ENCODE results near the gene SPRYD4. TPM values are rescaled to one million over a fixed set of nuclear protein-coding genes. Genes with fewer than 3 reads are reported as not detected.
"Not testable (repeated sequence)": the region's sequence is repeated elsewhere in the genome, so short reads cannot be mapped to it uniquely, and the experiment has no call there.

SPRYD4 gene
- polyA plus RNA-seq (2013, experiment 1 of 2), result 1.00 TPM
- polyA plus RNA-seq (2013, experiment 2 of 2), result 0.91 TPM

DNA sequence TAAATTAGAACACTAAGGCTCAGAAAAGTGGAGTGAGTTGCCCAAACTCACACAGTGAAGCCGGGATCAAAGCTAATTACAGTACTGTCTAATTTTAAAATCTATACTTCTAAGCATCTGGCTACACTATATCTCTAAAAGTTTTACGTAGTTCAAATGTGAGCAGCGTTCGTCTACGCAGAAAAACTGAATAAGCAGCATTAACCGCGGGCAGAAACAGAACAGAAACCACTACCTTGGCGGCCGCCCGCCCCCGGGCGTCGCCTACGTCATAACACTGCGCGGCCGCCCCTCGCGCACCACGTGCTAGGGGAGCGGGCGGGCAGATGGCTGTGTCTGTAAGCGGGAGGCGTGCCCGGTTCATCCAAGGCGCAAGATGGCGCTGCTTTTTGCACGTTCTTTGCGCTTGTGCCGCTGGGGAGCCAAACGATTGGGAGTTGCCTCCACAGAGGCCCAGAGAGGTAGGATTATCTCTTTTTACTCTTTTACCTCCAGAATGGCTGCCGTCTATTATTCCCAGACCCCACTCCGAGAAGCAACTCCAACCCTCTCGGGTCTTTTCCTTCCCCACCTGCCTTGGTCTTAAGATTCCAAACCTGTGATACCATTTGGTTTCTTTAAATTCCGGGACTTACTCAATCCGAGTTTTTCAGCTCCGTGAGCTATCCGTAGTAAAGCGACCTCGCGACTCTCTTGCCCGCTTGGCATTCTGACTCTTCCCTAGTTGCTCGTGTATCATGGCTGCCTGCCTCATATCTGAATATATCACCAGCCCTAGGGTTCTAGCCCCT is at the start of gene SPRYD4:
TSS of gene SPRYD4 (plus strand) at position 363 of the 791 bp plus-strand sequence. CDS start at position 377, 14 bp downstream.
- Histone ChIP-seq H3K27ac (ENCODE audit: low read depth, low read length, severe bottlenecking) (peak within 1 kb of the TSS; percentile 57), H3K4me3 (ENCODE audit: extremely low read depth, insufficient read depth, low read length, poor library complexity, severe bottlenecking) (peak within 1 kb of the TSS; percentile 91), H3K9me3 (ENCODE audit: control insufficient read depth, low read length) (no peaks in the 10 kb centered on the region), H3K4me1 (ENCODE audit: control insufficient read depth, insufficient read depth, low read length, poor library complexity, severe bottlenecking) (no peaks in the 10 kb centered on the region), H3K36me3 (ENCODE audit: control insufficient read depth, insufficient read depth, low read length) (peaks cover 18% of the 10 kb centered on the region)
- 1% methylated on average over 35 to 42 of the region's 43 CpGs for WGBS, 2 experiments (ENCODE audit: insufficient coverage in 2 of 2)

DNA sequence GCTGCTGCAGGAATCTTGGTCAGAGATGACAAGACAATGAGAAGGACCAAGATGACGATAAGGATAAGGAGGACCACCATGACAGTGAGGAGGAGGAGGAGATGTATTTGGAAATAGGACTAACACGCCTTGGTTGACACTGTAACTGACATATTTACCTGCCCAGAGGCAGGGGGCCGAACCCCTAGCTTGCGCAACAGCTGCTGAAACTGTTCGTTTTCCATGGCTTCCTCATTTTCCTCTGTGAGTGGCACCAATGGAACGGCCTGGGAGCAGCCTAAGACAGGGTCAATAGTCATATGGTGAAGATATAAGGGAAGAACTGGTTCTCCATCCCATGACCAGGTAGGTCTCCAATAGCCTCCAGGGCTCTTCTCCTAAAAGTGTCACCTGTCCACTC is 48.0 kb upstream of the SPRYD4 start:
- WGBS, 2 experiments (ENCODE audit: insufficient coverage in 2 of 2), result 84 to 96% methylated on average over 2 to 5 of the region's 6 CpGs
- no peaks in the 10 kb centered on the region for H3K4me1 ChIP-seq (ENCODE audit: control insufficient read depth, insufficient read depth, low read length, poor library complexity, severe bottlenecking)
- no peaks in the 10 kb centered on the region for H3K9me3 ChIP-seq (ENCODE audit: control insufficient read depth, low read length)
- peaks cover 88% of the 10 kb centered on the region for H3K36me3 ChIP-seq (ENCODE audit: control insufficient read depth, insufficient read depth, low read length)
- H3K4me3 ChIP-seq (ENCODE audit: extremely low read depth, insufficient read depth, low read length, poor library complexity, severe bottlenecking), result no peak overlapping the region
- H3K27ac ChIP-seq (ENCODE audit: low read depth, low read length, severe bottlenecking), result no peak overlapping the region

DNA sequence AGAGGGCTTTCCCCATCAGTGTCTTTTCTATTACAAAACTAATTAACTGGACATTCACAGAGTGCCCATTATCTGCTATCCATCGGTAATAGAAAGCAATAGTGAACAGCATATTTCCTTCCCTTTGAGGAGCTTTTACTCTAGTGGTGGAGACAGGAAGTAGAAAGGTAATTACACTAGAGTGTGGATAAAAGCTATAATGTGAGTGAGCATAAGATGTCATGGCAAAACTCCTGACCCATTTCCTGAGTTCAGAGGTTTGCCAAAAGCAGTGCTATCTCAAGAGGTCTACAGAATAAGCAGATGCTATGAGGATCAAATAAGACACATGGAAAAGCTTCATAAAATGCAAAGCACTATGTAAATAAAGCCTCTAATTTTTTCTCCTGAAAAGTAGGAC is 43.2 kb upstream of the SPRYD4 start:
- Histone ChIP-seq H3K4me3 (ENCODE audit: extremely low read depth, insufficient read depth, low read length, poor library complexity, severe bottlenecking) (no peak overlapping the region), H3K36me3 (ENCODE audit: control insufficient read depth, insufficient read depth, low read length) (peaks cover 84% of the 10 kb centered on the region), H3K4me1 (ENCODE audit: control insufficient read depth, insufficient read depth, low read length, poor library complexity, severe bottlenecking) (no peaks in the 10 kb centered on the region), H3K9me3 (ENCODE audit: control insufficient read depth, low read length) (no peaks in the 10 kb centered on the region), H3K27ac (ENCODE audit: low read depth, low read length, severe bottlenecking) (no peak overlapping the region)
- no CpG with 5 or more reads among the region's 1 CpG for WGBS, 2 experiments (ENCODE audit: insufficient coverage in 2 of 2)

DNA sequence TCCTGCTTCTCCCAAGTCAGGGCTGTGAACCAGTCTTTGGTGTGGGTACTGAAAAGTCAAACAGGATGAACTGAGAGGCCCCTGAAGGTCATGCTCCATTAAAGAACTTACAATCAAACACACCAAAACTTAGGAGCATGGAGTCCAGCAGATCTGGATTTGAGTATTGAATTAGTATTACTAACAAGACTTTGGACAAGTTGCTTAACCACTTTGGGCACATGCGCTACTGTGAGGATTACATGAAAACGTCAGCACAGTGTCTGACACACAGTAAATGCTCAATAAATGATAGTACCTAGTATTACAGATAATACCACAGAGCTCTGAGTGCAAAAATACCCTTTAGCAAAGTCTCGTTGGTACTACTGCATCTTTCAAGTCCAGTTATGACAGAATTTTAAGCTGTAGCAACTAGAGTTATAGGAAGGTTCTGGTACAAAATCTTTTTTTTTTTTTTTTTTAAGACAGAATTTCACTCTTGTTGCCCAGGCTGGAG is 42.4 kb upstream of the SPRYD4 start:
- WGBS, 2 experiments (ENCODE audit: insufficient coverage in 2 of 2), result no CpG with 5 or more reads among the region's 3 CpGs
- Histone ChIP-seq H3K27ac (ENCODE audit: low read depth, low read length, severe bottlenecking) (no peak overlapping the region), H3K9me3 (ENCODE audit: control insufficient read depth, low read length) (no peaks in the 10 kb centered on the region), H3K36me3 (ENCODE audit: control insufficient read depth, insufficient read depth, low read length) (peaks cover 83% of the 10 kb centered on the region), H3K4me1 (ENCODE audit: control insufficient read depth, insufficient read depth, low read length, poor library complexity, severe bottlenecking) (no peaks in the 10 kb centered on the region), H3K4me3 (ENCODE audit: extremely low read depth, insufficient read depth, low read length, poor library complexity, severe bottlenecking) (no peak overlapping the region)

DNA sequence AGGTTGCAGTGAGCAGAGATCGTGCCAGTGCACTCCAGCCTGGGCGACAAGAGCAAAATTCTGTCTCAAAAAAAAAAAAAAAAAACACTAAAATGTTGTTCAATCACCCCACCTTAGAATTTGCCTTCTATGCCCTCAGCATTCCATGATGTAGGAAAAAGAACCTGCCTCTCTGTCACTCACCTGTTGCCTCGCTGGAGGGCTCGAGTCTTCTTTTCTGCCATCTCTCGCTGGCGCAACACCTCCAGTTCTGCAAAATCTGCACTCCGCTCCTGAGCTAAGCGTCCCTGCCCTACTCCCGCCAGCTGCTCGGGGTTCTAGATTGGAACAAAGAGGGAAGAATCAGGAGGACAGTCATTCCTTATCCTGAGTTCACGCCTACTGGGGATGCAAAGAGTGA is 37.1 kb upstream of the SPRYD4 start:
- H3K9me3 ChIP-seq (ENCODE audit: control insufficient read depth, low read length), result no peaks in the 10 kb centered on the region
- peaks cover 68% of the 10 kb centered on the region for H3K36me3 ChIP-seq (ENCODE audit: control insufficient read depth, insufficient read depth, low read length)
- H3K4me3 ChIP-seq (ENCODE audit: extremely low read depth, insufficient read depth, low read length, poor library complexity, severe bottlenecking), result no peak overlapping the region
- 96 to 97% methylated on average over 9 to 11 of the region's 11 CpGs for WGBS, 2 experiments (ENCODE audit: insufficient coverage in 2 of 2)
- H3K27ac ChIP-seq (ENCODE audit: low read depth, low read length, severe bottlenecking), result no peak overlapping the region
- no peaks in the 10 kb centered on the region for H3K4me1 ChIP-seq (ENCODE audit: control insufficient read depth, insufficient read depth, low read length, poor library complexity, severe bottlenecking)

DNA sequence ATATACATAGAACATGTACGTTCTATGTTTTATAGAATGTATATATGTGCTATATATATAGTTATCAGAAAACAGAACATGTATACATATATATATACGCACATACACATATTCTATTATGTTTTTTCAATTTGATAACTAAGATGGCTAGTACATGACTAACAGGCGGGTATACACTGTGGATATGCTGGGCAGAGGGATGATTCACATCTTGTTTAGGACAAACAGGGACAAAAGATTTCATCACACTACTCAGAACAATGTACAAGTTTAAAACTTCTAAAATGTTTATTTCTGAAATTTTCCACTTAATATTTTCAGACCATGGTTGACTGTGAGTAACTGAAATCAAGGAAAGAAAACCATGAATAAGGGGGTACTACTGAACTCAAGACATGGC is 36.5 kb upstream of the SPRYD4 start:
- no peaks in the 10 kb centered on the region for H3K9me3 ChIP-seq (ENCODE audit: control insufficient read depth, low read length)
- WGBS, 2 experiments (ENCODE audit: insufficient coverage in 2 of 2), result no CpG with 5 or more reads among the region's 3 CpGs
- no peak overlapping the region for H3K4me3 ChIP-seq (ENCODE audit: extremely low read depth, insufficient read depth, low read length, poor library complexity, severe bottlenecking)
- H3K36me3 ChIP-seq (ENCODE audit: control insufficient read depth, insufficient read depth, low read length), result peaks cover 64% of the 10 kb centered on the region
- no peaks in the 10 kb centered on the region for H3K4me1 ChIP-seq (ENCODE audit: control insufficient read depth, insufficient read depth, low read length, poor library complexity, severe bottlenecking)
- no peak overlapping the region for H3K27ac ChIP-seq (ENCODE audit: low read depth, low read length, severe bottlenecking)

DNA sequence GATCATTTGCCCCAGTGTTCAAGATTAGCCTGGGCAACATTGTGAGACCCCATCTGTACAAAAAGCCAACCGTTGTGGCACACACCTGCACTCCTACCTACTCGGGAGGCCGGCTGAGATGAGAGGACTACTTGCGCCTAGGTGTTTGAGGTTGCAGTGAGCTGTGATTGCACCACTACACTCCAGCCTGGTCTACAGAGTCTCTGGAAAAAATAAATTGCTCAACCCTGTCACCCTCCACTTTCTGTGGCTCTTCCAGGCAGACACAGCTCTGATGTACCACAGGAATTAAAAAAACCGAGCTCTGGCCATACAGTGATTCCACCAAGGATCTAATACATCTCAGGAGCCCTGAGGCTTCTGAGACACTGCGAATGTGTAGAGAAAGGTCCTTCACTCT is 33.5 kb upstream of the SPRYD4 start:
- Histone ChIP-seq H3K36me3 (ENCODE audit: control insufficient read depth, insufficient read depth, low read length) (peaks cover 37% of the 10 kb centered on the region), H3K9me3 (ENCODE audit: control insufficient read depth, low read length) (no peaks in the 10 kb centered on the region), H3K4me1 (ENCODE audit: control insufficient read depth, insufficient read depth, low read length, poor library complexity, severe bottlenecking) (no peaks in the 10 kb centered on the region), H3K27ac (ENCODE audit: low read depth, low read length, severe bottlenecking) (no peak overlapping the region), H3K4me3 (ENCODE audit: extremely low read depth, insufficient read depth, low read length, poor library complexity, severe bottlenecking) (no peak overlapping the region)
- WGBS, 2 experiments (ENCODE audit: insufficient coverage in 2 of 2), result 85 to 94% methylated on average over 2 to 5 of the region's 6 CpGs

DNA sequence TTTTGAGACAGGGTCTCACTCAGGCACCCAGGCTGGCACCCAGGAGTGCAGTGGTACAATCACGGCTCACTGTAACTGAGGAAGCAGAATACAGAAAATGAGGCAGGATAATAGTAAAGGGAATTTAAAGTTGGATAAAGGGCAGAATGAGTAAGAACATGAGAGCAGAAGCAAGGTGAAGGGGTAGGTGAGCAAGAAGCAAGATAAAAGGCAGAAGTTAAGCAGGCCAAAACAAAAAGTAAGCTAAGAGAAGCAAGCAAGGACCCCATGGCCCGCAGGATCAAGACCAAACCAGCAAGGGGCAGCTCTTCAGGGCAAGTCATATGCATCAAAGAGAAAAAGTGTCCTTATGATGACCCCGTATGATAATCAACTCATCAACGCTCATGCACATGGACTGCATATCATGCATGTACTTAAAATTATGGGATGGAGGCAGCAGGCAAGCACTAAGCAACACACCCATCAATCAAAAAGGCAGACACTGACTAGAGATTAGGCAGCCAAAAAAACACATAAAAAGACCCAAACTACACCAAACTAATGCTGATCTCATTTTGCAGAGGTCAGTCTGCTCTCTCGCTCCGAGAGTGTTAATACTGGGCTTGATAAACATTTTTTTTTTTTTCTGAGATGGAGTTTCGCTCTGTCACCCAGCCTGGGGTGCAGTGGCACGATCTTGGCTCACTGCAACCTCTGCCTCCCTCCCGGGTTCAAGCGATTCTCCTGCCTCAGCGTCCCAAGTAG is 30.8 kb upstream of the SPRYD4 start:
- Histone ChIP-seq H3K27ac (ENCODE audit: low read depth, low read length, severe bottlenecking) (no peak overlapping the region), H3K4me3 (ENCODE audit: extremely low read depth, insufficient read depth, low read length, poor library complexity, severe bottlenecking) (no peak overlapping the region)

DNA sequence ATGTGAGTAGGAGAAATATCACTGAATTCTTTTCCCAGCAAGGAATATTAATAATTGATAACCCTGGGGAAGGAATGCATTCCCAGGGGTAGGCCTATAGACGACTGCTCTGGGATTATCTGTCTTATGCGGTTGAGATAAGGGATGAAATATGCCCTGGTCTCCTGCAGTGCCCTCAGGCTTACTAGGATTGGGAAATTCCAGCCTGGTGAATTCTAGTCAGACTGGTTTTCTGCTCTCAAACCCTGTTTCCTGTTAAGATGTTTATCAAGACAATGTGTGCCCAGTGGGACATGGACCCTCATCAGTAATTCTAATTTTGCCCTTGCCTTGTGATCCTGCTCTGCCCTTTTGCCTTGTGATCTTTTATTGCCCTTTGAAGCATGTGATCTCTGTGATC is 25.2 kb upstream of the SPRYD4 start:
- H3K27ac ChIP-seq (ENCODE audit: low read depth, low read length, severe bottlenecking); H3K4me1 ChIP-seq (ENCODE audit: control insufficient read depth, insufficient read depth, low read length, poor library complexity, severe bottlenecking); H3K4me3 ChIP-seq (ENCODE audit: extremely low read depth, insufficient read depth, low read length, poor library complexity, severe bottlenecking); H3K9me3 ChIP-seq (ENCODE audit: control insufficient read depth, low read length): not testable (repeated sequence)
- 100% methylated on average over 1 to 2 of the region's 2 CpGs for WGBS, 2 experiments (ENCODE audit: insufficient coverage in 2 of 2)
- peaks cover 32% of the 10 kb centered on the region for H3K36me3 ChIP-seq (ENCODE audit: control insufficient read depth, insufficient read depth, low read length)

More for the DNA sequence above, 30.8 kb upstream of the SPRYD4 start:
- peaks cover 26% of the 10 kb centered on the region for H3K36me3 ChIP-seq (ENCODE audit: control insufficient read depth, insufficient read depth, low read length)
- H3K9me3 ChIP-seq (ENCODE audit: control insufficient read depth, low read length), result no peaks in the 10 kb centered on the region
- no peaks in the 10 kb centered on the region for H3K4me1 ChIP-seq (ENCODE audit: control insufficient read depth, insufficient read depth, low read length, poor library complexity, severe bottlenecking)
- WGBS, 2 experiments (ENCODE audit: insufficient coverage in 2 of 2), result 93 to 96% methylated on average over 7 to 9 of the region's 11 CpGs

DNA sequence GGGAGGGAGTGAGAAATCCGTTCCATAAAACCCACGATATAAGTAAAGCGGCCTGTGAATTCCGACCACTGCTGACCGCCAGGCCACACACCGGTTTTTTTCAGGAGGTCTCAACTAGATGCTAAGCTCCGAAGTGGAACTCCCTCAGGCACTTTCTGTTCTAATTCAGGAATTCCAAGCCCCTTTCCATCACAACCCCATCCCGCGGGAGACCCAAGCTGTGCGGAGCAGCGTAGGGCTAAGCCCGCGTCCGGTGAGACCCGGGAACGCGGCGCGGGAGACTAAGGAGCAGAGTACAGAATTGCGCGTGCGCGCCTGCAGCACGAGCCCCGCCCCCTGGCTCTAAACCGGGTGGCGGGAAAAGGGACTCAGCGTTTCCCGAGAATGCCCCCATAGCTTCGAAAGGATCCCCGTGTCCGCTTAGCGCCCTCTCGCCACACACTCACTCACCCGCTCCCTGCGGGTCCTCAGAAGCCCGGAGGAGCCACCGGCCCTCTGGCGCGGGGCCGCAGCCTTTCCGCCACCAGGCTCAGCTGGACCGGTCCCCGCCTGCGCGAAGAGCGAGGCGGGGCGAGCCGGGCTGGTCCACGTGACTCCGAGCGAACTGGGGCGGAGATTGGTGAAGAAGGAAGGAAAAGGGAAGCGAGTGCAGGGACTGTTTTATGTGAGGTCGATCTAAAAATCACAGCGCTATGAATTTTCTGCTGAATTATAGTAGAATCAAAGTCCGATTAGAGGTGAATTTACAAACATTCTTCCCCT is 19.3 kb upstream of the SPRYD4 start, which contains the start of gene TIMELESS:
TSS of gene TIMELESS (minus strand) at position 567 of the 762 bp plus-strand sequence. CDS start 15,256 bp downstream, outside the sequence.
- WGBS, 2 experiments (ENCODE audit: insufficient coverage in 2 of 2), result 1% methylated on average over 37 to 42 of the region's 58 CpGs
- Histone ChIP-seq H3K36me3 (ENCODE audit: control insufficient read depth, insufficient read depth, low read length) (peaks cover 16% of the 10 kb centered on the region), H3K27ac (ENCODE audit: low read depth, low read length, severe bottlenecking) (peak within 1 kb of the TSS; percentile 89), H3K4me3 (ENCODE audit: extremely low read depth, insufficient read depth, low read length, poor library complexity, severe bottlenecking) (peak within 1 kb of the TSS; percentile 59), H3K4me1 (ENCODE audit: control insufficient read depth, insufficient read depth, low read length, poor library complexity, severe bottlenecking) (no peaks in the 10 kb centered on the region), H3K9me3 (ENCODE audit: control insufficient read depth, low read length) (peaks cover 4% of the 10 kb centered on the region)
